BE2C (cell line): ENCODE data around the gene DTNA.

ENCODE experiments used
- DNase-seq: peaks from one replicate; pipeline ENCODE4 v3.0.0-alpha.2; 2020
- H3K27me3 ChIP-seq: fragments of 250-450 bp; sonication (Bioruptor Pico); 2 replicates; pipeline ENCODE4 v1.5.1; 2020; ENCODE audit warnings: mild to moderate bottlenecking
- H3K36me3 ChIP-seq: fragments of 250-450 bp; sonication (Bioruptor Pico); 2 replicates; pipeline ENCODE4 v1.5.1; 2020; ENCODE audit warnings: mild to moderate bottlenecking
- H3K4me1 ChIP-seq: fragments of 250-450 bp; sonication (Bioruptor Pico); 2 replicates; pipeline ENCODE4 v1.5.1; 2020
- H3K4me3 ChIP-seq: 2 replicates; pipeline ENCODE4 v1.5.1; 2011; ENCODE audit warnings: low read depth, low read length
- H3K9me3 ChIP-seq: fragments of 250-450 bp; sonication (Bioruptor Pico); 2 replicates; pipeline ENCODE4 v1.5.1; 2020
- CTCF ChIP-seq: IDR thresholded peaks from 2 replicates; pipeline ENCODE4 v1.5.1; 2012; ENCODE audit warnings: mild to moderate bottlenecking, low read depth, low read length

The DTNA gene

DNA sequence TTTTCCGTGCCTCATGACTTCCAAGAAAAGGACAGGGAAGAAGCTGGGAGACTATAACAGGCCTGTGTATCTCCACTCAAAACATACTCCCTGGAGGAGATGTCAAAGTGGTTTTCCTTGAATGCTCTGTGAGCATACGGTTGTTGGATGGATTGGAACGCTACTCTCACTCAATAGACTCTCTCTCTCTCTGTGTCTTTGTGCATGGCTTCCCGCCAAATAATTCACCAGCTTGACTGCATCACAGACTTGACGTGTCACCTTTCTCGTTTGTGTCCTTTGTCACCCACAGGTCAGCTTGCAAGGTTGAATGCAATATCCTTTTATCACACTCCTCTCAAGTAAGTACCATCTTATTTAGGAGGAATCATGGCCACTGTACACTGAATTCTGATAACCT, 174.3 kb downstream of the DTNA start:
- no peak for DNase-seq
- TF ChIP-seq CTCF = no peak
- Histone ChIP-seq H3K4me1 (no peaks in the 10 kb centered on the region), H3K4me3 (no peak overlapping the region), H3K27me3 (no peaks in the 10 kb centered on the region), H3K9me3 (no peaks in the 10 kb centered on the region), H3K36me3 (no peaks in the 10 kb centered on the region)

DNA sequence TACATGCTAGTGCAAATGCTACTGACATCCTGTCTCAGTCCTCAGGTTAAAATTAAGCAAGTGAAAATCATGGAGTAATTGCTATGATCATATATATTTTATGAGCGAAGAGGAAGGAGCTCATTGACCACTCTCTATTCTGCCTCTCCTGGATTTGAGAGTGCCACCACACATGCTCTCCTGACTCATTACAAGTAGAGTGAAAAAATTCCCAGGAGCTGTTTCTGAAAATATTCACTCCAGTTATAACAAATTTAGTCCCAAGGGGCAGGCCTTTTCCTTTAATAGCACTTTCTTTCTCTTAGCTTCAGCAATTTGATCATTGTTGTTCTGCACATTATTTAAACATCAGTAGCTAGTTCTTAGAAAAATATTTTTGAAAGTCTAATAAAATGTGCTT, 176.1 kb downstream of the DTNA start:
- no peak for DNase-seq
- TF ChIP-seq CTCF = no peak
- Histone ChIP-seq H3K36me3 (no peaks in the 10 kb centered on the region), H3K27me3 (no peaks in the 10 kb centered on the region), H3K4me1 (no peaks in the 10 kb centered on the region), H3K9me3 (no peaks in the 10 kb centered on the region), H3K4me3 (no peak overlapping the region)

- TF ChIP-seq CTCF = no peak
- no peaks in the 10 kb centered on the region for H3K4me1 ChIP-seq
- no peak for DNase-seq
- no peaks in the 10 kb centered on the region for H3K9me3 ChIP-seq
- no peak overlapping the region for H3K4me3 ChIP-seq
- no peaks in the 10 kb centered on the region for H3K36me3 ChIP-seq
- H3K27me3 ChIP-seq = no peaks in the 10 kb centered on the region
These were observed 177.9 kb downstream of the DTNA start for GRCh38 chr18:34887881-34888580.

DNA sequence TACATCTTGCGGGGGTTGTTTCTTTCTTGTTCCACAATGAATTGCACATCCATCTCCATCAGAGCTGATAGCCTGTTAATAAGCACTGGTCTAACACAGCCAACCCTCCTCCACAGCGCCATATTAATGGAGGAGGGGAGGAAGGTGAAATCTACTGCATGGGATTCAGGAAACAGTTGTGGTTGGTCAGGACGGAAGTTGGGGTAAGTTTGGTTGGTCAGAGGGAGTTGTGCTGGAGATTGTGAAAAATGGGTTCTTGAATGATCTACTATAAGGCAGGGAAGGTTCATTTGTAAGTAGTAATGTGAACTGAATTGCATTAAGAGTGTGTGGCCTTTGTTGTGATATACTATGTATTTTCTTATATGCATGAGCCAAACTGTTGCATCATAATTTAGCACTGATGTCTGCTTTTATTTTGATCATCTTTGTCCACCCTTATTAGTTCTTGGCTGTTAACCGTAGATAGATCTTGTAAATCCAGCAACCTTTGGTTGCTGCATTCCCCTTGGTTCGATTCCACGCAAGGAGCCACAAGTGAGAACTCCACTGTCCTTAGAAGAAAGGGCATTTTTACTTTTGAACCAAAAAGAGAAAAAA, 180.5 kb downstream of the DTNA start:
- no peaks in the 10 kb centered on the region for H3K4me1 ChIP-seq
- H3K9me3 ChIP-seq = no peaks in the 10 kb centered on the region
- H3K27me3 ChIP-seq = no peaks in the 10 kb centered on the region
- no peak for TF ChIP-seq CTCF
- no peak for DNase-seq
- no peaks in the 10 kb centered on the region for H3K36me3 ChIP-seq
- no peak overlapping the region for H3K4me3 ChIP-seq

DNA sequence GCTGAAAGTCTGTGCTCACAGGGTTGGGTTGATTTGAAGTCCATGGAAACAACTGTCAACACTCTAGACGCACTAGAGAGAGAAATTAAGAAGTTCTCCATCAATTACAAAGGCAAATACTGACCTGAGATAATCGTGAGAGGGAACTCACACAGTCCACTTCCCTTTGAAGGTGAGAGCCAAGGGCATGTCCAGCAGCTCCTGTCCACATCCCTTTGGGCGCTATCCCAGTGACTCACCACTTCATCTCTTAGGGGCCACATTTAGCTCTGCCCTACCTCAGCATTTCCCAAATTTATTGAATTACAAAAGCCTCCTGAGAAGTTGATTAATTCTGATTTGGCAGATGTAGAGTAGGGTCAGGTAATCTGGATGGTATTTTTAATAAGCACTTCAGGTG, 182.3 kb downstream of the DTNA start:
- Histone ChIP-seq H3K9me3 (no peaks in the 10 kb centered on the region), H3K36me3 (no peaks in the 10 kb centered on the region), H3K4me1 (no peaks in the 10 kb centered on the region)

More for the DNA sequence above, 182.3 kb downstream of the DTNA start:
- no peak for TF ChIP-seq CTCF
- Histone ChIP-seq H3K4me3 (no peak overlapping the region), H3K27me3 (no peaks in the 10 kb centered on the region)
- DNase-seq = no peak
